ENCODE results near the gene PPP1R3F.

DNA sequence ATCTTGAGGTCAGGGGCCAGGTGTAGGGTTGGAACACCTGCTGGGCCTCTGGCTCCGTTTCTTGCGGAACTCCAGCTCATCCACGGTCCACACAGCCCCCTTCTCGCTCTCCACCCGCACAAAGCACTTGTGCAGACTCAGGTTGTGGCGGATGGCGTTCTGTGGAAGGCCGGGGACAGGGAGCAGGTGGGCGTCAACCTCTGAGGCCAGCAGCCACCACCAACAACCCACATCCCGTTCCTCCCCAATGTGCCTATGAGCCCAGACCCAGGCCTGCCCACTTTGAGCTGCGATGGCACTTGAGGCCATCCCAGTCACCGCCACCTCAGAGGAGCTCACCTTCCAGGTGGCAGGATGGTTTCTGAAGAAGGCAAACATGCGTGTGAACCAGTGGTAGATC, 18.3 kb upstream of the PPP1R3F start:
- TF ChIP-seq, protein P1, sequence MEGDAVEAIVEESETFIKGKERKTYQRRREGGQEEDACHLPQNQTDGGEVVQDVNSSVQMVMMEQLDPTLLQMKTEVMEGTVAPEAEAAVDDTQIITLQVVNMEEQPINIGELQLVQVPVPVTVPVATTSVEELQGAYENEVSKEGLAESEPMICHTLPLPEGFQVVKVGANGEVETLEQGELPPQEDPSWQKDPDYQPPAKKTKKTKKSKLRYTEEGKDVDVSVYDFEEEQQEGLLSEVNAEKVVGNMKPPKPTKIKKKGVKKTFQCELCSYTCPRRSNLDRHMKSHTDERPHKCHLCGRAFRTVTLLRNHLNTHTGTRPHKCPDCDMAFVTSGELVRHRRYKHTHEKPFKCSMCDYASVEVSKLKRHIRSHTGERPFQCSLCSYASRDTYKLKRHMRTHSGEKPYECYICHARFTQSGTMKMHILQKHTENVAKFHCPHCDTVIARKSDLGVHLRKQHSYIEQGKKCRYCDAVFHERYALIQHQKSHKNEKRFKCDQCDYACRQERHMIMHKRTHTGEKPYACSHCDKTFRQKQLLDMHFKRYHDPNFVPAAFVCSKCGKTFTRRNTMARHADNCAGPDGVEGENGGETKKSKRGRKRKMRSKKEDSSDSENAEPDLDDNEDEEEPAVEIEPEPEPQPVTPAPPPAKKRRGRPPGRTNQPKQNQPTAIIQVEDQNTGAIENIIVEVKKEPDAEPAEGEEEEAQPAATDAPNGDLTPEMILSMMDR (IDR thresholded peaks at IDR 0.05) = no peak
- TF ChIP-seq POLR2A (IDR thresholded peaks at IDR 0.05) (no peak), POLR2AphosphoS5 (IDR thresholded peaks at IDR 0.05) (no peak)

Measured in stomach (tissue), 4 donors.